HPDE6-E6E7 (cell line): ENCODE measurements around the gene CSN1S1.
A peak's percentile ranks its signal among the peaks of the same experiment; 100 is the strongest.

ENCODE experiments used
- DNase-seq: peaks from one replicate; pipeline ENCODE4 v3.0.0; 2011; ENCODE audit warnings: missing footprints; ENCODE audit errors: extremely low spot score

Gene CSN1S1

DNA sequence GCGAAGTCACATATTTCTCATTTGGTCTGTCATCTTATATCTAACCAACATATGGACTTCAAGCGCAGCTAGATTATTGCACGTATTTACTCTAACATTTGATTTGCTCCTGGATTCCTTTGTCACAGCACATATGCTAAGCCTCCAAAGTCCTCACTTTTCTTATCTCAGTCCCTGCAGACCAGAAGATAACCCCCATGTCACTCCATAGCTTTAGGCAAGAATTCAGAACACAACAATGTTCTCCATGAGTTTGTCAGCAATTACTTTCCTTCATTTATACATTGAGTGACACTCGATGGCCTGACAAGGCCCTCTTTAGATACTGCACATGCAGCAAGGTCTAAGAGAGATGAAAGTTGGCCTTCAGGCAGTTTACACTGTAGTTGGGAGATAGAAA, 60.1 kb downstream of the CSN1S1 start:
- no peak for DNase-seq

DNA sequence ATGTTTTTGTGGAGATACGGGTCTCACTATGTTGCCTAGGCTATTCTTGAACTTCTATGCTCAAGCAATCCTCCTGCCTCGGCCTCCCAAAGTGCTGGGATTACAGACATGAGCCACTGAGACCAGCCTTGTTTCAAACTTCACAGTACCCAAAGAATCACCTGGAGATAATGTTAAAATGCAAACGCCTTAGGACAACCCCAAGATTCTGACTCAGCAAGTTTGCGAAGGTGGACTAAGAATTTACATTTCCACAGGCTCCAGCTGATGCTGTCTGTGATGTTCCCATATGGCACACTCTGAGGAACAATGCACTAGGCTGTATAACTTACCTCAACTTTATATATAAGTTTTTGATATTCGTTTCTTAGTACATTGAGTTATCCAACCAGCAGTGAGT, 63.9 kb downstream of the CSN1S1 start:
- no peak for DNase-seq

DNA sequence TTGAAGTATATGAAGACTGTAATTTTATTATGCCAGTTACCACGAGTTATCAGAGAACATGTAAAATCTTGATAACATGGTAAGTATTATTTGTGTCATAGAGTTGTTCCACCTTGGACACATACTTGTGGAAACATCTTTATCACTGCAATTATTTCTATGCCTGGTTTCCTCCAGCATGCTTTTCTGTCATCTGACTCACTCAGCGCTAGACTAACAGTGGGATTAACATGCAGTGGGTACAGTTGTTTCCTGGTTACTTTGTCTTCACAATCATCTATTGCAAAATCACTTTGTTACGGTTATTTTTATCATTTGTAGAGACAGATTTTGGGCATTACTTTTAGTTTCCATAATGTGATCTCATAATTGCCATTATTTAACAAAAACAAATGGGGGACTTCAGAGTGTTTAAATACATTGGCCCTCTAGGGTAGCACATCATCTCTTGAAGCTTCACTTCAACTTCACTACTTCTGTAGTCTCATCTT, 64.7 kb downstream of the CSN1S1 start, which contains the start of gene STATH:
STATH (plus strand) TSS at position 441 of the 491 bp plus-strand sequence. CDS start 2,472 bp downstream, outside the sequence.
- DNase-seq = peak; percentile 56
